ENCODE data around the gene SGIP1.

The SGIP1 gene

GRCh38 chr1:66523562-66523961 is 10.4 kb upstream of the SGIP1 start:
- DNase-seq (ENCODE audit: low read depth) = no peak

GRCh38 chr1:66525086-66525485 is 8.9 kb upstream of the SGIP1 start:
- no peak for DNase-seq (ENCODE audit: low read depth)

- DNase-seq (ENCODE audit: low read depth) = no peak
Measured at GRCh38 chr1:66526036-66526435, 7.9 kb upstream of the SGIP1 start.

- DNase-seq (ENCODE audit: low read depth) = no peak
Measured at GRCh38 chr1:66526991-66527390, 7.0 kb upstream of the SGIP1 start.

- DNase-seq (ENCODE audit: low read depth) = peak; percentile 72
Measured at GRCh38 chr1:66527686-66528085, 6.3 kb upstream of the SGIP1 start.

- DNase-seq (ENCODE audit: low read depth) = no peak
Measured at GRCh38 chr1:66528580-66528979, 5.4 kb upstream of the SGIP1 start.

GRCh38 chr1:66532214-66532613 is 1.7 kb upstream of the SGIP1 start:
- DNase-seq (ENCODE audit: low read depth) = peak; percentile 18

- DNase-seq (ENCODE audit: low read depth) = peak; percentile 88
Measured at GRCh38 chr1:66532798-66533783, 862 bp upstream of the SGIP1 start.

- DNase-seq (ENCODE audit: low read depth) = no peak
Measured at GRCh38 chr1:66535061-66535460, 1.1 kb downstream of the SGIP1 start.

GRCh38 chr1:66535853-66536252 is 1.9 kb downstream of the SGIP1 start:
- no peak for DNase-seq (ENCODE audit: low read depth)

- DNase-seq (ENCODE audit: low read depth) = no peak
Measured at GRCh38 chr1:66537718-66538117, 3.8 kb downstream of the SGIP1 start.

GRCh38 chr1:66539491-66539890 is 5.5 kb downstream of the SGIP1 start:
- DNase-seq (ENCODE audit: low read depth) = peak; percentile 50

GRCh38 chr1:66540434-66541032 is 6.6 kb downstream of the SGIP1 start:
- peak; percentile 63 for DNase-seq (ENCODE audit: low read depth)

- DNase-seq (ENCODE audit: low read depth) = peak; percentile 48
Measured at GRCh38 chr1:66542314-66542713, 8.4 kb downstream of the SGIP1 start.

- DNase-seq (ENCODE audit: low read depth) = peak; percentile 93
Measured at GRCh38 chr1:66542811-66543767, 9.1 kb downstream of the SGIP1 start.

- DNase-seq (ENCODE audit: low read depth) = no peak
Measured at GRCh38 chr1:66546047-66546810, 12.3 kb downstream of the SGIP1 start.

GRCh38 chr1:66549017-66549416 is 15.1 kb downstream of the SGIP1 start:
- DNase-seq (ENCODE audit: low read depth) = no peak

- DNase-seq (ENCODE audit: low read depth) = no peak
Measured at GRCh38 chr1:66550243-66550642, 16.3 kb downstream of the SGIP1 start.

- no peak for DNase-seq (ENCODE audit: low read depth)
Measured at GRCh38 chr1:66552287-66552686, 18.3 kb downstream of the SGIP1 start.

- DNase-seq (ENCODE audit: low read depth) = no peak
Measured at GRCh38 chr1:66552829-66553228, 18.9 kb downstream of the SGIP1 start.

- DNase-seq (ENCODE audit: low read depth) = peak; percentile 46
Measured at GRCh38 chr1:66553846-66554245, 19.9 kb downstream of the SGIP1 start.

All from ELR (cell line).